ENCODE measurements around the gene SLC11A1. TPM values are rescaled to one million over a fixed set of nuclear protein-coding genes. Genes with fewer than 3 reads are reported as not detected.

The SLC11A1 gene
- total and polyA plus RNA-seq, 2 of the 4 experiments (the other 2 are of a cell fraction) = under 0.01 to 0.07 TPM

- 81% methylated on average over 10 of the region's 14 CpGs; no CpG with 5 or more reads in 1 of the 2 experiments for WGBS, 2 experiments (ENCODE audit: extremely low coverage in 2 of 2, insufficient read length in 1 of 2)
- H4K91ac ChIP-seq (ENCODE audit: insufficient read depth, low read depth, low read length) = no peak overlapping the region
- no peaks in the 10 kb centered on the region for H3K27me3 ChIP-seq (ENCODE audit: control insufficient read depth, insufficient read depth, low read length)
- intact Hi-C loops (cut with micrococcal nuclease) = no loop called here
- H3K4ac ChIP-seq (ENCODE audit: low read depth, low read length) = no peak overlapping the region
- POLR2A ChIA-PET (ENCODE audit: unreplicated experiment) = no interaction called here
- H3K9me1 ChIP-seq (ENCODE audit: insufficient read depth, low read length) = no peaks in the 10 kb centered on the region
- no TSS peak for BruUV-seq (replicated peaks)
- in situ Hi-C loops (cut with MboI; ENCODE audit: low sequenced_read_pairs) = loop anchor here (5.0 kb wide), 1 partner anchor 42 kb away; no protein-coding TSS in a partner anchor
- no peak overlapping the region for H2AK9ac ChIP-seq (replicated peaks; ENCODE audit: low read depth, low read length, poor library complexity)
- H4K8ac ChIP-seq (ENCODE audit: low read depth in 2 of 2, low read length in 2 of 2) = no peak overlapping the region
- dilution Hi-C loops (cut with HindIII; ENCODE audit: low sequenced_read_pairs, unreplicated experiment) = no loop called here
- H4K5ac ChIP-seq (ENCODE audit: low read depth, low read length) = no peak overlapping the region
- no peak overlapping the region for H3K18ac ChIP-seq (ENCODE audit: low read depth, low read length)
- no peaks in the 10 kb centered on the region for H3K4me1 ChIP-seq (ENCODE audit: control insufficient read depth, insufficient read depth, low read length)
- H3K79me1 ChIP-seq (ENCODE audit: low read depth in 1 of 2, low read length in 2 of 2) = no peaks in the 10 kb centered on the region
- no peak for TF ChIP-seq MAZ (IDR thresholded peaks at IDR 0.05; ENCODE audit: borderline replicate concordance, low read depth, low read length)
- TF ChIP-seq USF2 (IDR thresholded peaks at IDR 0.05; ENCODE audit: low read depth, low read length) = no peak
- no peak for TF ChIP-seq CTCF (conservative IDR thresholded peaks at IDR 0.05; ENCODE audit: low read depth, low read length)
- no peak for TF ChIP-seq CHD1 (IDR thresholded peaks at IDR 0.05; ENCODE audit: low read depth, low read length)
- no peak for TF ChIP-seq MXI1 (IDR thresholded peaks at IDR 0.05; ENCODE audit: borderline replicate concordance, low read depth, low read length)
- TF ChIP-seq CEBPB (IDR thresholded peaks at IDR 0.05; ENCODE audit: low read depth, low read length) = no peak
- no peak for TF ChIP-seq SMC3 (IDR thresholded peaks at IDR 0.05; ENCODE audit: low read depth, low read length)
- TF ChIP-seq NFE2L2 (IDR thresholded peaks at IDR 0.05; ENCODE audit: low read depth, low read length) = no peak
- no peak for TF ChIP-seq RFX5 (IDR thresholded peaks at IDR 0.05; ENCODE audit: low read depth, low read length)
- TF ChIP-seq RAD21 (IDR thresholded peaks at IDR 0.05; ENCODE audit: low read length) = no peak
- TF ChIP-seq BHLHE40 (IDR thresholded peaks at IDR 0.05; ENCODE audit: low read depth, low read length) = no peak
- no peak for TF ChIP-seq POLR2A (IDR thresholded peaks at IDR 0.05; ENCODE audit: low read depth, low read length)
- no peak for TF ChIP-seq RCOR1 (IDR thresholded peaks at IDR 0.05; ENCODE audit: insufficient replicate concordance, low read length)
- no peaks in the 10 kb centered on the region for H4K20me1 ChIP-seq (ENCODE audit: insufficient read depth, low read length)
- DNase-seq (no peak), ATAC-seq (ENCODE audit: low read depth) (no peak)
- no peak overlapping the region for H2BK5ac ChIP-seq (ENCODE audit: low read depth, low read length, poor library complexity, severe bottlenecking)
- H3K56ac ChIP-seq (ENCODE audit: extremely low read depth, insufficient read depth, low read length) = no peak overlapping the region
- H3K23ac ChIP-seq (ENCODE audit: low read depth, low read length) = no peak overlapping the region
- no peak overlapping the region for H3K27ac ChIP-seq (ENCODE audit: insufficient read depth, low read length)
- no peak overlapping the region for H2BK15ac ChIP-seq (ENCODE audit: low read depth, low read length)
- H3K9me3 ChIP-seq (ENCODE audit: control insufficient read depth, insufficient read depth, low read length) = peaks cover 8% of the 10 kb centered on the region
- H3K14ac ChIP-seq (replicated peaks; ENCODE audit: low read depth, low read length) = no peak overlapping the region
- H3K4me2 ChIP-seq (ENCODE audit: low read depth, low read length) = no peak overlapping the region
- no peak overlapping the region for H3K9ac ChIP-seq (ENCODE audit: low read depth, low read length)
- no peak overlapping the region for H3K4me3 ChIP-seq (ENCODE audit: insufficient read depth, low read depth, low read length)
- H2BK120ac ChIP-seq (ENCODE audit: low read depth, low read length) = no peak overlapping the region
- no peak overlapping the region for H2BK20ac ChIP-seq (ENCODE audit: low read depth, low read length)
- H2AFZ ChIP-seq (replicated peaks; ENCODE audit: low read length, poor library complexity) = no peak overlapping the region
- CTCF ChIA-PET = no interaction called here
- H3K36me3 ChIP-seq (ENCODE audit: control insufficient read depth, insufficient read depth, low read length) = no peaks in the 10 kb centered on the region
- no peak overlapping the region for H2AK5ac ChIP-seq (ENCODE audit: low read depth, low read length)
Measured at GRCh38 chr2:218354045-218354444, 28.0 kb upstream of the SLC11A1 start.
